Esophagus muscularis mucosa (tissue), 4 donors: ENCODE results near the gene C2. TPM values are rescaled to one million over a fixed set of nuclear protein-coding genes. Genes with fewer than 3 reads are reported as not detected.
A peak's percentile ranks its signal among the peaks of the same experiment; 100 is the strongest.

Experiments
- DNase-seq: peaks from one replicate; pipeline ENCODE4 v3.0.0-alpha.2; 2017; ENCODE audit errors: extremely low spot score
- H3K27ac ChIP-seq, 4 donors: fragments of 200-600 bp; sonication (generic); replicated peaks in 1 of 4; 1 replicate in 3 of 4; 2 replicates in 1 of 4; pipeline ENCODE4 v1.5.1; 2016 to 2019; ENCODE audit warnings: mild to moderate bottlenecking in 1 of 4
- H3K27me3 ChIP-seq, 4 donors: fragments of 200-600 bp; sonication (generic); one replicate each; pipeline versions ENCODE4 v1.5.1 to v1.6.0; 2016 to 2019
- H3K36me3 ChIP-seq, 4 donors: fragments of 200-600 bp; sonication (generic); one replicate each; pipeline ENCODE4 v1.5.1; 2016 to 2019
- H3K4me1 ChIP-seq, 4 donors: fragments of 200-600 bp; sonication (generic); one replicate each; pipeline ENCODE4 v1.5.1; 2016 to 2019
- H3K4me3 ChIP-seq, 4 donors: fragments of 200-600 bp; sonication (generic); 1 replicate in 2 of 4; 2 replicates in 2 of 4; pipeline ENCODE4 v1.5.1; 2016 to 2019; ENCODE audit warnings: mild to moderate bottlenecking in 4 of 4, moderate library complexity in 1 of 4
- H3K9me3 ChIP-seq, 4 donors: fragments of 200-600 bp; sonication (generic); 1 replicate in 3 of 4; 2 replicates in 1 of 4; pipeline ENCODE4 v1.5.1; 2016 to 2019
- EP300 ChIP-seq: sonication (generic); formaldehyde crosslinking; IDR thresholded peaks from one replicate; pipeline ENCODE4 v1.6.1; 2017; ENCODE audit warnings: antibody characterized with exemption
- POLR2A ChIP-seq: fragments of 450-650 bp; IDR thresholded peaks from one replicate; pipeline ENCODE4 v1.6.1; 2017; ENCODE audit warnings: antibody characterized with exemption, moderate library complexity, mild to moderate bottlenecking, low read depth
- POLR2AphosphoS5 ChIP-seq, 2 donors: sonication (generic); formaldehyde crosslinking; IDR thresholded peaks; one replicate each; pipeline ENCODE4 v1.6.1; 2017; ENCODE audit warnings: antibody characterized with exemption in 2 of 2
- WGBS: methylation state at CpG from one replicate; pipeline ENCODE4 v1.1.5; 2018; 5-methylcytosine and 5-hydroxymethylcytosine counted together
- intact Hi-C: fragments of 100-400 bp; cut with DNase I; formaldehyde crosslinking; loops from one replicate; pipeline ENCODE4 v1.15.1; 2023
- total RNA-seq, 4 donors: library from RNA; depleted of rRNA; stranded (reverse); fragments of >200 nt; gene quantifications; one replicate each; pipeline versions ENCODE4 v1.1.0 to v1.2.1, GENCODE V29; 2016
- TF ChIP-seq, protein P1 (sequence below), 3 experiments: fragments of 200-600 bp in 2 of 3; fragments of 450-650 bp in 1 of 3; sonication (generic) in 2 of 3; IDR thresholded peaks; one replicate each; pipeline ENCODE4 v1.5.1; 2017 to 2019; ENCODE audit warnings: antibody characterized with exemption in 3 of 3, mild to moderate bottlenecking in 2 of 3, moderate library complexity in 1 of 3

The C2 gene
- total RNA-seq, 4 donors from 2014 or later: 10.0 to 15.4 (median 12.6) TPM

DNA sequence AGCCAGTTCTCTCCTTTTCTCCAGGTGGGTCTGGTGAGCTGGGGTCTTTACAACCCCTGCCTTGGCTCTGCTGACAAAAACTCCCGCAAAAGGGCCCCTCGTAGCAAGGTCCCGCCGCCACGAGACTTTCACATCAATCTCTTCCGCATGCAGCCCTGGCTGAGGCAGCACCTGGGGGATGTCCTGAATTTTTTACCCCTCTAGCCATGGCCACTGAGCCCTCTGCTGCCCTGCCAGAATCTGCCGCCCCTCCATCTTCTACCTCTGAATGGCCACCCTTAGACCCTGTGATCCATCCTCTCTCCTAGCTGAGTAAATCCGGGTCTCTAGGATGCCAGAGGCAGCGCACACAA lies 17.6 kb downstream of the C2 start:
- Histone ChIP-seq H3K4me1 (peaks cover 0 to 35% (median 31%) of the 10 kb centered on the region in 4 donors), H3K27me3 (no peaks in the 10 kb centered on the region), H3K36me3 (peaks cover 0 to under 1% (median 0%) of the 10 kb centered on the region in 4 donors), H3K9me3 (no peaks in the 10 kb centered on the region), H3K27ac (peak overlapping the region; percentile 74 to 86 (median 82)), H3K4me3 (peak overlapping the region; percentile 23 to 40 (median 30))
- TF ChIP-seq POLR2A: no peak
- no peak for TF ChIP-seq EP300
- TF ChIP-seq, protein P1, sequence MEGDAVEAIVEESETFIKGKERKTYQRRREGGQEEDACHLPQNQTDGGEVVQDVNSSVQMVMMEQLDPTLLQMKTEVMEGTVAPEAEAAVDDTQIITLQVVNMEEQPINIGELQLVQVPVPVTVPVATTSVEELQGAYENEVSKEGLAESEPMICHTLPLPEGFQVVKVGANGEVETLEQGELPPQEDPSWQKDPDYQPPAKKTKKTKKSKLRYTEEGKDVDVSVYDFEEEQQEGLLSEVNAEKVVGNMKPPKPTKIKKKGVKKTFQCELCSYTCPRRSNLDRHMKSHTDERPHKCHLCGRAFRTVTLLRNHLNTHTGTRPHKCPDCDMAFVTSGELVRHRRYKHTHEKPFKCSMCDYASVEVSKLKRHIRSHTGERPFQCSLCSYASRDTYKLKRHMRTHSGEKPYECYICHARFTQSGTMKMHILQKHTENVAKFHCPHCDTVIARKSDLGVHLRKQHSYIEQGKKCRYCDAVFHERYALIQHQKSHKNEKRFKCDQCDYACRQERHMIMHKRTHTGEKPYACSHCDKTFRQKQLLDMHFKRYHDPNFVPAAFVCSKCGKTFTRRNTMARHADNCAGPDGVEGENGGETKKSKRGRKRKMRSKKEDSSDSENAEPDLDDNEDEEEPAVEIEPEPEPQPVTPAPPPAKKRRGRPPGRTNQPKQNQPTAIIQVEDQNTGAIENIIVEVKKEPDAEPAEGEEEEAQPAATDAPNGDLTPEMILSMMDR (IDR thresholded peaks at IDR 0.05): no peak
- no peak for TF ChIP-seq POLR2AphosphoS5 (IDR thresholded peaks at IDR 0.05)
- 65% methylated on average over 8 of the region's 9 CpGs for WGBS
- no peak for DNase-seq
- intact Hi-C loops: no loop called here

DNA sequence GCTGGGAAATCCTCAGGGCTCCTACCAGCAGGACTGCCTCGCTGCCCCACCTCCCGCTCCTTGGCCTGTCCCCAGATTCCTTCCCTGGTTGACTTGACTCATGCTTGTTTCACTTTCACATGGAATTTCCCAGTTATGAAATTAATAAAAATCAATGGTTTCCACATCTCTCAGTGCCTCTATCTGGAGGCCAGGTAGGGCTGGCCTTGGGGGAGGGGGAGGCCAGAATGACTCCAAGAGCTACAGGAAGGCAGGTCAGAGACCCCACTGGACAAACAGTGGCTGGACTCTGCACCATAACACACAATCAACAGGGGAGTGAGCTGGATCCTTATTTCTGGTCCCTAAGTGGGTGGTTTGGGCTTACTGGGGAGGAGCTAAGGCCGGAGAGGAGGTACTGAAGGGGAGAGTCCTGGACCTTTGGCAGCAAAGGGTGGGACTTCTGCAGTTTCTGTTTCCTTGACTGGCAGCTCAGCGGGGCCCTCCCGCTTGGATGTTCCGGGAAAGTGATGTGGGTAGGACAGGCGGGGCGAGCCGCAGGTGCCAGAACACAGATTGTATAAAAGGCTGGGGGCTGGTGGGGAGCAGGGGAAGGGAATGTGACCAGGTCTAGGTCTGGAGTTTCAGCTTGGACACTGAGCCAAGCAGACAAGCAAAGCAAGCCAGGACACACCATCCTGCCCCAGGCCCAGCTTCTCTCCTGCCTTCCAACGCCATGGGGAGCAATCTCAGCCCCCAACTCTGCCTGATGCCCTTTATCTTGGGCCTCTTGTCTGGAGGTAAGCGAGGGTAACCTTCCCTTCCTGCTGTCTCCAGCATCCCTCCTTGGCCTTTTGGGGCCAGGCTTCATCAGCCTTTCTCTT lies 18.2 kb downstream of the C2 start, which contains the start of gene CFB:
CFB (plus strand) TSS at position 589 of the 863 bp plus-strand sequence; CDS start at position 716, 127 bp downstream.
- peak within 1 kb of the TSS; percentile 23 to 40 (median 30) for H3K4me3 ChIP-seq
- H3K36me3 ChIP-seq: peaks cover 0 to 6% (median under 1%) of the 10 kb centered on the region in 4 donors
- WGBS: 17% methylated on average over 10 of the region's 11 CpGs
- H3K4me1 ChIP-seq: peaks cover 0 to 31% (median 28%) of the 10 kb centered on the region in 4 donors
- no peak for TF ChIP-seq POLR2A
- no peak for TF ChIP-seq EP300
- TF ChIP-seq, protein P1 (IDR thresholded peaks at IDR 0.05): no peak
- TF ChIP-seq POLR2AphosphoS5 (IDR thresholded peaks at IDR 0.05): peak; percentile 28 to 52
- no peaks in the 10 kb centered on the region for H3K27me3 ChIP-seq
- no peaks in the 10 kb centered on the region for H3K9me3 ChIP-seq
- intact Hi-C loops: no loop called here
- peak within 1 kb of the TSS; percentile 74 to 86 (median 82) for H3K27ac ChIP-seq
- peak; percentile 94 for DNase-seq

DNA sequence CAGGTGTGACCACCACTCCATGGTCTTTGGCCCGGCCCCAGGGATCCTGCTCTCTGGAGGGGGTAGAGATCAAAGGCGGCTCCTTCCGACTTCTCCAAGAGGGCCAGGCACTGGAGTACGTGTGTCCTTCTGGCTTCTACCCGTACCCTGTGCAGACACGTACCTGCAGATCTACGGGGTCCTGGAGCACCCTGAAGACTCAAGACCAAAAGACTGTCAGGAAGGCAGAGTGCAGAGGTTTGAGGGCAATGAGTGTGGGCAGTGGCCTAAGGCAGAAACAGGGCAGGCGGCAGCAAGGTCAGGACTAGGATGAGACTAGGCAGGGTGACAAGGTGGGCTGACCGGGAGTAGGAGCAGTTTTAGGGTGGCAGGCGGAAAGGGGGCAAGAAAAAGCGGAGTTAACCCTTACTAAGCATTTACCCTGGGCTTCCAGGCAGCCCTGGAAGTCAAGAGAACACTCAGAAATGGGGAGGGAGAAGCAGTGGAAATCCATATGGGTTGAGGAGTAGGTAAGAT lies 18.9 kb downstream of the C2 start:
- intact Hi-C loops: no loop called here
- 88% methylated on average over 7 of the region's 11 CpGs for WGBS
- H3K27me3 ChIP-seq: no peaks in the 10 kb centered on the region
- no peak for DNase-seq
- peaks cover 0 to 28% (median 27%) of the 10 kb centered on the region in 4 donors for H3K4me1 ChIP-seq
- peak overlapping the region; percentile 74 to 86 (median 82) for H3K27ac ChIP-seq
- peaks cover 0 to 13% (median 6%) of the 10 kb centered on the region in 4 donors for H3K36me3 ChIP-seq
- TF ChIP-seq POLR2AphosphoS5 (IDR thresholded peaks at IDR 0.05) (no peak), POLR2A (no peak), EP300 (no peak)
- TF ChIP-seq, protein P1 (IDR thresholded peaks at IDR 0.05): no peak
- H3K4me3 ChIP-seq: peak overlapping the region; percentile 23 to 40 (median 30)
- no peaks in the 10 kb centered on the region for H3K9me3 ChIP-seq

DNA sequence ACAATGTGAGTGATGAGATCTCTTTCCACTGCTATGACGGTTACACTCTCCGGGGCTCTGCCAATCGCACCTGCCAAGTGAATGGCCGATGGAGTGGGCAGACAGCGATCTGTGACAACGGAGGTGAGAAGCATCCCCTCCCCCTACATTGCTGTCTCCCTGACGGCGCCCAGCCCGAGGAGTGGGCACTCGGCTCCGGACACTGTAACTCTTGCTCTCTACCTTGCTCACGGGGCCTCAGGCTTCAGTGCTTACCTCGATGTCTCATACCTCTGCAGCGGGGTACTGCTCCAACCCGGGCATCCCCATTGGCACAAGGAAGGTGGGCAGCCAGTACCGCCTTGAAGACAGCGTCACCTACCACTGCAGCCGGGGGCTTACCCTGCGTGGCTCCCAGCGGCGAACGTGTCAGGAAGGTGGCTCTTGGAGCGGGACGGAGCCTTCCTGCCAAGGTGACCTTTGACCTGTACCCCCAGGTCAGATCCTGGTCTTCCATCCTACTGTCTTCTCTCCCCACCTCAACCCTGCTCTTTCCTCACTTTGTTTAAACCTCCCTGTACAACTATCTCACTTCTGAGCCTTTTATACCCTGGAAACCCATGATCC lies 19.7 kb downstream of the C2 start:
- DNase-seq: no peak
- Histone ChIP-seq H3K27ac (peak overlapping the region in 1 of 4 donors; percentile 86), H3K4me3 (no peak overlapping the region), H3K36me3 (peaks cover 3 to 21% (median 14%) of the 10 kb centered on the region in 4 donors), H3K9me3 (no peaks in the 10 kb centered on the region), H3K4me1 (peaks cover 0 to 29% (median 27%) of the 10 kb centered on the region in 4 donors), H3K27me3 (no peaks in the 10 kb centered on the region)
- no peak for TF ChIP-seq EP300
- TF ChIP-seq, protein P1 (IDR thresholded peaks at IDR 0.05): no peak
- TF ChIP-seq POLR2AphosphoS5 (IDR thresholded peaks at IDR 0.05): no peak
- TF ChIP-seq POLR2A: no peak
- intact Hi-C loops: no loop called here
- WGBS: 84% methylated on average over 22 of the region's 24 CpGs
